Stimulated activated CD8-positive, alpha-beta memory T cell treated with anti-CD3 and anti-CD28 coated beads, Interleukin-7, amount 100 ng/mL, for 48 hours (primary cell): ENCODE data around the gene ZBTB26.
A peak's percentile ranks its signal among the peaks of the same experiment; 100 is the strongest.
"Not testable (repeated sequence)": the region's sequence is repeated elsewhere in the genome, so short reads cannot be mapped to it uniquely, and the experiment has no call there.

ENCODE experiments used
- DNase-seq, 2 donors: peaks; one replicate each; pipeline ENCODE4 v3.0.0-alpha.2; 2020; ENCODE audit warnings: low read depth in 1 of 2; ENCODE audit errors: extremely low read depth in 1 of 2

The ZBTB26 gene

GRCh38 chr9:122929796-122930354 lies 1.4 kb downstream of the ZBTB26 start:
- DNase-seq: no peak

DNA sequence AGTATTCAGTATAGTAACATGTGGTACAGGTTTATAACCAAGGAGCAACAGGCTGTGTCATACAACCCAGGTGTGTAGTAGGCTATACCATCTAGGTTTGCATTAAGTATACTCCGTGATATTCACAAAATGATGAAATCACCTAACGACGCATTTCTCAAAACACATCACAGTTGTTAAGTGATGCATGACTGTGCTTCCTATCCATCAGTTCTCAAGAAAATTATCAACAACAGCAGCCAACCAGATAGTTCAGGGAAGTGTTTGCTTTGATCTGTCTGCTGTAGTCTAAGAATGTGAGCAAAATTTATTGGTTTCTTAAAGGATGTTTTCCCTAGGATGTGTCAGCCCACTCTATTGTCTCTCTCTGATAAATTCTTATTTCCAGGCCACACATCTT lies 7.4 kb downstream of the ZBTB26 start:
- DNase-seq: no peak

- no peak for DNase-seq
Measured at GRCh38 chr9:122922713-122923112, 8.6 kb downstream of the ZBTB26 start.

DNA sequence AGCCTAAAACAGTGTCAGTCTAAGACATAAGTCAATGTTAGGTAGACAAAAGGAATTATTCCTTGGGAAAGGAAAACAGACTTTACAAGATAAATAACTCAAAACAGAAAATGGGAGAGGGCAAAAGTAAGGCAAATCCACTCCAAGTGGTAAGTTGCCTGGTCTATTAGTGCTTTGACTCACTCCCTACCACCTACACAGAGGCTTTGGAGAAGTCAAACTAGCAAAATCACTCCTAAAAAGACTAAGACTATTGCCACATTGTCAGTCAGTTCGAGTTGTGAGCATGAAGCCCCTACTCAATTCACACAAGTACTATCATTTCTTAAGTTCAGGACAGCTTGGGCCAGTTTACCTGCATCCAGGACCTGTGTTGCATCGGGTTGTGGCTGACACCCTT lies 13.0 kb downstream of the ZBTB26 start:
- no peak for DNase-seq

- DNase-seq: peak; percentile 30 to 73
Measured at GRCh38 chr9:122912964-122913673, 18.2 kb downstream of the ZBTB26 start, which contains the start of gene ZBTB6. ZBTB6 (minus strand) TSS chr9:122913323; CDS start chr9:122912072, 1,251 bp downstream.

GRCh38 chr9:122912671-122912963 lies 18.7 kb downstream of the ZBTB26 start:
- DNase-seq: no peak

DNA sequence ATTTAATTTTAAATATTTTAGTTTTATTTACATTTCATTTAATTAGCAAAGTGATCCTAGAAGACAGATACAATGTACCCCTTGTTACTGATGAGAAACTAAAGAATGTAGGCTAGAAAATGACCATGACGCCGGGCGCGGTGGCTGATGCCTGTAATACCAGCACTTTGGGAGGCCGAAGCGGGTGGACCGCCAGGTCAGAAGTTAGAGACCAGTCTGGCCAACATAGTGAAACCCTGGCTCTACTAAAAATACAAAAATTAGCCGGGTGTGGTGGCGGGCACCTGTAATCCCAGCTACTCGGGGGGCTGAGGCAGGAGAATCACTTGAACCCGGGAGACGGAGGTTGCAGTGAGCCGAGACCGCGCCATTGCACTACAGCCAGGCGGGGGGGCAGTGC lies 25.2 kb downstream of the ZBTB26 start:
- DNase-seq: not testable (repeated sequence)

GRCh38 chr9:122904823-122905710 lies 26.2 kb downstream of the ZBTB26 start, which contains the start of gene RC3H2:
RC3H2 (minus strand) TSS chr9:122905359; CDS start chr9:122897509, 7,850 bp downstream.
- peak; percentile 90 to 97 for DNase-seq

DNA sequence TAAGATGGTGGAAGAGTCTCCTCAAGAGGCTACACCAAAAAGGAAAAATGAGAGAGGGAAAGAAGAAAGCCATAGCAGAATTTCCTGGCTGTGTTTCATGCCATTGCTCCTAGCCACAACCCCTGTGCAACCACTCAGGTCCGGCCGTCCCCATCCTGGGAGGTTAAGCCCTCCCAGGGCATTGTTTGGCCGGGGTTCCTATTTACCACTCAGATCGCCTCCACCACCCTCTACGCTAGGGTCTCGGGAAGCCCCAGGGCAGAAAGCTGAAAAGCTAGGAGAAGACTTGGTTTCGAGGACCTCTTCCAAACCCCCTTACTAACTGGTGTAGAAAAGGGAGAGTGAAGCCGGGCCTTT lies 26.9 kb downstream of the ZBTB26 start:
- peak in 1 of 2 donors; percentile 13 for DNase-seq

DNA sequence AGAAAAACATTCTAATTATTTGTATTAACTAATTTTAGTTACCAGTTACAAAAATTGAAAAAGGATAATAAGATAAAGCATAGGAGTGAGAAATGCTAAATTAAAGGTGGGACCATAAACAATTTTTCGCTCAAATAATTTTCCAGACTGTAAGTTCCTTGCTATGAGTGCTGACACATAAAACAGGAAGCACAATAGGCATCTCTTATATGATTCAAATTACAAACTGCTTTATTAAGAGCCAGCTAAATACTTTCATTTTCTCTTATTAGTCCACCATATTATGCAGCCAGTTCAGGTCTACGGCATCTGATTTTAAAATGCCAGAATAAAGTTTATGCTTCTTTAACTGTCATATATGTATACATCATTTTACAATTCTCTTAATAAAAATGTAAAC lies 30.5 kb downstream of the ZBTB26 start:
- no peak for DNase-seq

- DNase-seq: no peak
Measured at GRCh38 chr9:122897969-122898368, 33.3 kb downstream of the ZBTB26 start.

GRCh38 chr9:122888480-122888879 lies 42.8 kb downstream of the ZBTB26 start:
- DNase-seq: no peak

GRCh38 chr9:122883125-122883524 lies 48.2 kb downstream of the ZBTB26 start:
- no peak for DNase-seq

- no peak for DNase-seq
Measured at GRCh38 chr9:122879443-122879842, 51.9 kb downstream of the ZBTB26 start.

- DNase-seq: no peak
Measured at GRCh38 chr9:122875523-122875922, 55.8 kb downstream of the ZBTB26 start.

- not testable (repeated sequence) for DNase-seq
Measured at GRCh38 chr9:122867276-122867675, 64.0 kb downstream of the ZBTB26 start.

DNA sequence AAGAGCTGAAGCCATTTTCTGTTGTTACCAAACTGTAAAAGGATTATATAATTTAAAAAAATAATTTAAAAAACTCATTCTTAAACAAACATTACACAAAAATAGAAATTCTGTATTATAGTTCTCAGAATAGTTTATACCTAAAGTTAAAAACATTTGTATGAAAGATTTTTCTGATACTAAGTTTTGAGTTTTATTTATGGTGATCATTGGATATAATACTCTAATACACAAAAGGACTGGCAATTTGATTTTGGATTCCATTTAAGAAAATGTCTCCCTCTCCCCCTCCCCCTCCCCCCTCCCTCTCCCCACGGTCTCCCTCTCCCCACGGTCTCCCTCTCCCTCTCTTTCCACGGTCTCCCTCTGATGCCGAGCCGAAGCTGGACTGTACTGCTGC lies 65.2 kb downstream of the ZBTB26 start:
- DNase-seq: no peak
